Caco-2 (cell line): ENCODE data around the gene IRX2. TPM values are rescaled to one million over a fixed set of nuclear protein-coding genes. Genes with fewer than 3 reads are reported as not detected.

ENCODE experiments used
- BruUV-seq: library from RNA; stranded (reverse); fragments of 400-500 nt; replicated peaks from 2 replicates; lab custom pipeline; 2021; lab: Mats Ljungman, UMichigan
- CTCF ChIA-PET: fragments of 300-600 bp; sonication (Branson Sonifier 250); formaldehyde crosslinking; loops from one replicate; lab custom pipeline; 2022; ENCODE audit warnings: antibody characterized with exemption; lab: Charles Lee
- POLR2A ChIA-PET: fragments of 300-600 bp; sonication (Branson Sonifier 250); formaldehyde crosslinking; loops from one replicate; lab custom pipeline; 2022; ENCODE audit warnings: antibody characterized with exemption; lab: Charles Lee
- DNase-seq, 2 experiments: peaks; one replicate each; pipeline versions ENCODE4 v3.0.0 to v3.0.0-alpha.2; 2020 to 2022
- H3K27me3 ChIP-seq: replicated peaks from 2 replicates; pipeline ENCODE4 v1.6.0; 2011; ENCODE audit warnings: low read length; ENCODE audit not compliant: control insufficient read depth, insufficient read depth
- H3K36me3 ChIP-seq: 2 replicates; pipeline ENCODE4 v1.5.1; 2011; ENCODE audit warnings: low read length; ENCODE audit not compliant: control insufficient read depth, insufficient read depth
- H3K4me1 ChIP-seq: fragments of 250-450 bp; sonication (Bioruptor Pico); 2 replicates; pipeline ENCODE4 v1.5.1; 2020; ENCODE audit warnings: mild to moderate bottlenecking
- H3K4me3 ChIP-seq: 2 replicates; pipeline ENCODE4 v1.5.1; 2011; ENCODE audit warnings: low read depth, mild to moderate bottlenecking, control low read depth, low read length
- H3K9me3 ChIP-seq: fragments of 250-450 bp; sonication (Bioruptor Pico); 2 replicates; pipeline ENCODE4 v1.5.1; 2020; ENCODE audit warnings: mild to moderate bottlenecking, moderate library complexity
- H3K27ac Mint-ChIP-seq: one replicate; pipeline ENCODE4 v1.8.0; 2022; ENCODE audit warnings: mixed read lengths; ENCODE audit not compliant: unreplicated experiment
- H3K27me3 Mint-ChIP-seq: one replicate; pipeline ENCODE4 v1.8.0; 2022; ENCODE audit warnings: mixed read lengths; ENCODE audit not compliant: insufficient read depth, unreplicated experiment
- H3K36me3 Mint-ChIP-seq: one replicate; pipeline ENCODE4 v1.8.0; 2022; ENCODE audit warnings: mild to moderate bottlenecking, mixed read lengths; ENCODE audit not compliant: insufficient read depth, unreplicated experiment
- H3K4me1 Mint-ChIP-seq: one replicate; pipeline ENCODE4 v1.8.0; 2022; ENCODE audit warnings: low read depth, mixed read lengths; ENCODE audit not compliant: unreplicated experiment
- H3K4me3 Mint-ChIP-seq: one replicate; pipeline ENCODE4 v1.8.0; 2022; ENCODE audit warnings: mild to moderate bottlenecking, moderate library complexity, mixed read lengths; ENCODE audit not compliant: unreplicated experiment
- H3K9me3 Mint-ChIP-seq: one replicate; pipeline ENCODE4 v1.8.0; 2022; ENCODE audit warnings: mixed read lengths; ENCODE audit not compliant: unreplicated experiment
- CTCF ChIP-seq, 2 experiments: fragments of 200-600 bp in 1 of 2; IDR thresholded peaks; 1 replicate in 1 of 2; 2 replicates in 1 of 2; pipeline versions ENCODE4 v1.5.1 to v1.8.0; 2011 to 2022; ENCODE audit warnings: antibody characterized with exemption in 1 of 2, control low read depth in 1 of 2, inconsistent platforms in 1 of 2, low read depth in 1 of 2, low read length in 1 of 2, mild to moderate bottlenecking in 1 of 2, moderate library complexity in 1 of 2; ENCODE audit not compliant: insufficient read depth in 1 of 2, severe bottlenecking in 1 of 2, unreplicated experiment in 1 of 2
- intact Hi-C: fragments of 100-400 bp; cut with micrococcal nuclease; formaldehyde crosslinking; loops from one replicate; pipeline ENCODE4 v1.10.0; 2022; ENCODE audit not compliant: unreplicated experiment
- total RNA-seq: library from RNA; stranded (reverse); gene quantifications from 2 replicates; pipeline ENCODE4 v1.2.3, GENCODE V29; 2022

Gene IRX2
- total RNA-seq, 1 experiment from 2014 or later = 44.1 TPM

- Mint-ChIP-seq H3K36me3 (no peaks in the 10 kb centered on the region), H3K4me1 (peaks cover 6% of the 10 kb centered on the region), H3K4me3 (no peak overlapping the region), H3K27me3 (no peaks in the 10 kb centered on the region), H3K9me3 (no peaks in the 10 kb centered on the region), H3K27ac (no peak overlapping the region)
- POLR2A ChIA-PET = no interaction called here
- DNase-seq = no peak
- no peaks in the 10 kb centered on the region for H3K27me3 ChIP-seq
- no TSS peak for BruUV-seq
- H3K9me3 ChIP-seq = no peaks in the 10 kb centered on the region
- CTCF ChIA-PET = no interaction called here
- TF ChIP-seq CTCF (IDR thresholded peaks at IDR 0.05; ENCODE audit: insufficient read depth in 1 of 2, low read depth in 1 of 2, low read length in 1 of 2, severe bottlenecking in 1 of 2, unreplicated experiment in 1 of 2) = no peak
- no peaks in the 10 kb centered on the region for H3K4me1 ChIP-seq
- H3K36me3 ChIP-seq = no peaks in the 10 kb centered on the region
- no peak overlapping the region for H3K4me3 ChIP-seq
- intact Hi-C loops = no loop called here
These were observed 13.1 kb upstream of the IRX2 start for GRCh38 chr5:2764581-2764980.

- no peak for DNase-seq
- Mint-ChIP-seq H3K27ac (no peak overlapping the region), H3K4me3 (no peak overlapping the region), H3K9me3 (no peaks in the 10 kb centered on the region), H3K27me3 (no peaks in the 10 kb centered on the region), H3K4me1 (peaks cover 9% of the 10 kb centered on the region), H3K36me3 (no peaks in the 10 kb centered on the region)
- Histone ChIP-seq H3K27me3 (no peaks in the 10 kb centered on the region), H3K36me3 (no peaks in the 10 kb centered on the region), H3K9me3 (no peaks in the 10 kb centered on the region), H3K4me3 (no peak overlapping the region), H3K4me1 (no peaks in the 10 kb centered on the region)
- CTCF ChIA-PET = no interaction called here
- intact Hi-C loops = no loop called here
- no TSS peak for BruUV-seq
- POLR2A ChIA-PET = no interaction called here
- no peak for TF ChIP-seq CTCF (IDR thresholded peaks at IDR 0.05; ENCODE audit: insufficient read depth in 1 of 2, low read depth in 1 of 2, low read length in 1 of 2, severe bottlenecking in 1 of 2, unreplicated experiment in 1 of 2)
These were observed 12.0 kb upstream of the IRX2 start for GRCh38 chr5:2763533-2763794.

GRCh38 chr5:2762744-2763532, 11.5 kb upstream of the IRX2 start:
- TF ChIP-seq CTCF (IDR thresholded peaks at IDR 0.05; ENCODE audit: insufficient read depth in 1 of 2, low read depth in 1 of 2, low read length in 1 of 2, severe bottlenecking in 1 of 2, unreplicated experiment in 1 of 2) = no peak
- H3K27ac Mint-ChIP-seq = no peak overlapping the region
- H3K4me1 ChIP-seq = peaks cover 2% of the 10 kb centered on the region; the same call in 1 of the 2 replicates
- H3K27me3 ChIP-seq = no peaks in the 10 kb centered on the region
- no peaks in the 10 kb centered on the region for H3K36me3 Mint-ChIP-seq
- no peaks in the 10 kb centered on the region for H3K27me3 Mint-ChIP-seq
- no peaks in the 10 kb centered on the region for H3K9me3 Mint-ChIP-seq
- peaks cover 14% of the 10 kb centered on the region for H3K4me1 Mint-ChIP-seq
- no peaks in the 10 kb centered on the region for H3K9me3 ChIP-seq
- DNase-seq = no peak
- no TSS peak for BruUV-seq
- H3K4me3 ChIP-seq = no peak overlapping the region
- intact Hi-C loops = no loop called here
- CTCF ChIA-PET = no interaction called here
- no peaks in the 10 kb centered on the region for H3K36me3 ChIP-seq
- no peak overlapping the region for H3K4me3 Mint-ChIP-seq
- POLR2A ChIA-PET = no interaction called here
